Subcutaneous adipose tissue (tissue), 4 donors: ENCODE data around the gene KCNMA1. TPM values are rescaled to one million over a fixed set of nuclear protein-coding genes. Genes with fewer than 3 reads are reported as not detected.

Experiments
- CTCF ChIP-seq: fragments of 450-650 bp; IDR thresholded peaks from one replicate; pipeline ENCODE4 v1.5.1; 2016; ENCODE audit warnings: low read depth, mild to moderate bottlenecking, control low read depth, antibody characterized with exemption, moderate library complexity
- total RNA-seq, 4 donors: library from RNA; depleted of rRNA; stranded (reverse); fragments of >200 nt; gene quantifications; one replicate each; pipeline ENCODE4 v1.1.0, GENCODE V29; 2016

The KCNMA1 gene
- total RNA-seq, 4 donors from 2014 or later: 10.3 to 91.5 (median 23.8) TPM

- TF ChIP-seq CTCF: no peak
These were observed 480.2 kb downstream of the KCNMA1 start for GRCh38 chr10:77157248-77158019.

- no peak for TF ChIP-seq CTCF
These were observed 481.2 kb downstream of the KCNMA1 start for GRCh38 chr10:77156406-77156879.

GRCh38 chr10:77152256-77152655 is 485.4 kb downstream of the KCNMA1 start:
- TF ChIP-seq CTCF: no peak

- no peak for TF ChIP-seq CTCF
These were observed 486.2 kb downstream of the KCNMA1 start for GRCh38 chr10:77151408-77151807.

GRCh38 chr10:77149706-77150105 is 487.9 kb downstream of the KCNMA1 start:
- TF ChIP-seq CTCF: no peak

GRCh38 chr10:77149001-77149400 is 488.6 kb downstream of the KCNMA1 start:
- TF ChIP-seq CTCF: no peak

- TF ChIP-seq CTCF: no peak
These were observed 489.7 kb downstream of the KCNMA1 start for GRCh38 chr10:77147871-77148270.
